Heart left ventricle (tissue), 13 donors: ENCODE results near the gene CCDC154.

Source experiments
- POLR2A ChIP-seq, 2 donors: fragments of 450-650 bp; IDR thresholded peaks; one replicate each; pipeline ENCODE4 v1.6.1; 2017; ENCODE audit warnings: antibody characterized with exemption in 2 of 2, mild to moderate bottlenecking in 2 of 2, moderate library complexity in 2 of 2
- TF ChIP-seq, protein P1 (sequence below), 12 donors: fragments of 200-600 bp; sonication (generic) in 4 of 12; IDR thresholded peaks; one replicate each; pipeline versions ENCODE4 v1.5.0 to v1.8.0; 2018 to 2022; ENCODE audit warnings: antibody characterized with exemption in 12 of 12, mild to moderate bottlenecking in 5 of 12
- donor health status: ischemic (EF 13 %, LVEDD 7.1; RV severe dilation, severe dysfunction).
- donor health status: DM: no; HTN: yes; CAD: no.
- donor health status: DM: no; HTN: no; CAD: no.
- donor health status: ischemic (EF 25% LVEDD 6.9; RV normal size, moderate dysfunction).
- donor health status: ischemic (EF 25% LVEDD 5.7; RV mildly dilated, moderate dysfunction).
- donor health status: ischemic (EF 35%, LVEDD 5.7; RV mildly dilated, moderate dysfunction).
- donor health status: nonischemic (EF 11% LVEDD 7.7; RV severe dilation, severe dysfunction).
- donor health status: DM: yes; HTN: yes; CAD: no.
- donor health status: PGD.
- donor health status: ischemic (EF 29% LVEDD 5.4; RV normal size, mild dysfunction).
- donor health status: nonischemic (EF 23%, LVEDD 6.1; RV moderate dilation, normal function).

DNA sequence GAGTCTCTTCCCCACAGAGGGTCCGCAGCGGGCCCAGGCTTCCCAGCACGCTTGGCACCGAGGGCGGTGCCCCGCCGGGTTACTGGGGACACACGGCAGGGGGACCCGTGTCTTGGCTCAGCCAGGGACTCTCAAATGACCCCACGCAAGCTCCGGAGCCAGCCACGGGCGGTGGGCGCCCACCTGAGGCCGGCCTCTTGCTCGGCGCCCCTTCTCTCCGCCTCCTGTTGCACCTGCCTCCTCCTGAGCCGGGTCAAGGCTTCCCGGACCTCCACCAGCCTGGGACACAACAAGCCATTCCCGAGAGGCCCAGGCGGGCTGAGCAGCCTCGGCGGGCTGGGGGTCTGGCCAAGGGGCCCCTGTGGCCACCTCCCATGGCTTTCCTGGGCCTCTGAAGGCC lies 1.7 kb downstream of the CCDC154 start:
- TF ChIP-seq, protein P1, sequence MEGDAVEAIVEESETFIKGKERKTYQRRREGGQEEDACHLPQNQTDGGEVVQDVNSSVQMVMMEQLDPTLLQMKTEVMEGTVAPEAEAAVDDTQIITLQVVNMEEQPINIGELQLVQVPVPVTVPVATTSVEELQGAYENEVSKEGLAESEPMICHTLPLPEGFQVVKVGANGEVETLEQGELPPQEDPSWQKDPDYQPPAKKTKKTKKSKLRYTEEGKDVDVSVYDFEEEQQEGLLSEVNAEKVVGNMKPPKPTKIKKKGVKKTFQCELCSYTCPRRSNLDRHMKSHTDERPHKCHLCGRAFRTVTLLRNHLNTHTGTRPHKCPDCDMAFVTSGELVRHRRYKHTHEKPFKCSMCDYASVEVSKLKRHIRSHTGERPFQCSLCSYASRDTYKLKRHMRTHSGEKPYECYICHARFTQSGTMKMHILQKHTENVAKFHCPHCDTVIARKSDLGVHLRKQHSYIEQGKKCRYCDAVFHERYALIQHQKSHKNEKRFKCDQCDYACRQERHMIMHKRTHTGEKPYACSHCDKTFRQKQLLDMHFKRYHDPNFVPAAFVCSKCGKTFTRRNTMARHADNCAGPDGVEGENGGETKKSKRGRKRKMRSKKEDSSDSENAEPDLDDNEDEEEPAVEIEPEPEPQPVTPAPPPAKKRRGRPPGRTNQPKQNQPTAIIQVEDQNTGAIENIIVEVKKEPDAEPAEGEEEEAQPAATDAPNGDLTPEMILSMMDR (IDR thresholded peaks at IDR 0.05): no peak
- TF ChIP-seq POLR2A (IDR thresholded peaks at IDR 0.05): no peak
